Astrocyte (in vitro differentiated cells and primary cell): Measurements from ENCODE around the gene PRKCH. TPM values are rescaled to one million over a fixed set of nuclear protein-coding genes. Genes with fewer than 3 reads are reported as not detected.

Source experiments
- DNase-seq: peaks from one replicate; pipeline ENCODE4 v3.0.0-alpha.2; 2010; ENCODE audit warnings: low read depth
- FAIRE-seq: peaks from 2 replicates; lab custom pipeline; 2011; peaks lifted over from hg19 to GRCh38; lab: Jason Lieb, UNC
- H2AFZ ChIP-seq: 2 replicates; pipeline ENCODE4 v1.6.0; 2012; ENCODE audit warnings: low read depth, low read length, inconsistent platforms
- H3K27ac ChIP-seq: 2 replicates; pipeline ENCODE4 v1.5.1; 2011; ENCODE audit warnings: low read depth, low read length, inconsistent platforms
- H3K27me3 ChIP-seq: 2 replicates; pipeline ENCODE4 v1.6.0; 2011; ENCODE audit warnings: low read length, inconsistent platforms; ENCODE audit not compliant: insufficient read depth
- H3K36me3 ChIP-seq: 2 replicates; pipeline ENCODE4 v1.5.1; 2011; ENCODE audit warnings: low read length, inconsistent platforms; ENCODE audit not compliant: insufficient read depth
- H3K4me1 ChIP-seq: 2 replicates; pipeline ENCODE4 v1.5.1; 2011; ENCODE audit warnings: low read length, inconsistent platforms; ENCODE audit not compliant: insufficient read depth
- H3K4me2 ChIP-seq: 2 replicates; pipeline ENCODE4 v1.6.0; 2012; ENCODE audit warnings: low read length, inconsistent platforms
- H3K4me3 ChIP-seq: 2 replicates; pipeline ENCODE4 v1.5.1; 2011; ENCODE audit warnings: low read depth, mild to moderate bottlenecking, low read length, inconsistent platforms; ENCODE audit not compliant: insufficient read depth
- H3K79me2 ChIP-seq: 2 replicates; pipeline ENCODE4 v1.6.0; 2012; ENCODE audit warnings: mild to moderate bottlenecking, low read length, inconsistent platforms; ENCODE audit not compliant: insufficient read depth
- H3K9ac ChIP-seq: 2 replicates; pipeline ENCODE4 v1.6.0; 2012; ENCODE audit warnings: mild to moderate bottlenecking, low read length, inconsistent platforms
- H3K9me3 ChIP-seq: 2 replicates; pipeline ENCODE4 v1.5.1; 2012; ENCODE audit warnings: low read depth, mild to moderate bottlenecking, low read length, inconsistent platforms; ENCODE audit not compliant: insufficient read depth
- H4K20me1 ChIP-seq: 2 replicates; pipeline ENCODE4 v1.6.0; 2012; ENCODE audit warnings: low read length, inconsistent platforms; ENCODE audit not compliant: insufficient read depth
- H3K27ac Mint-ChIP-seq: one replicate; pipeline ENCODE4 v1.8.0; 2021; ENCODE audit warnings: mild to moderate bottlenecking, mixed read lengths; ENCODE audit not compliant: unreplicated experiment
- H3K27me3 Mint-ChIP-seq: one replicate; pipeline ENCODE4 v1.8.0; 2021; ENCODE audit warnings: low read depth, mixed read lengths; ENCODE audit not compliant: unreplicated experiment
- H3K36me3 Mint-ChIP-seq: one replicate; pipeline ENCODE4 v1.8.0; 2021; ENCODE audit warnings: low read depth, mixed read lengths; ENCODE audit not compliant: unreplicated experiment
- H3K4me1 Mint-ChIP-seq: one replicate; pipeline ENCODE4 v1.8.0; 2021; ENCODE audit warnings: low read depth, mixed read lengths; ENCODE audit not compliant: unreplicated experiment
- H3K4me3 Mint-ChIP-seq: one replicate; pipeline ENCODE4 v1.8.0; 2021; ENCODE audit warnings: mild to moderate bottlenecking, moderate library complexity, mixed read lengths; ENCODE audit not compliant: unreplicated experiment
- H3K9me3 Mint-ChIP-seq: one replicate; pipeline ENCODE4 v1.8.0; 2021; ENCODE audit warnings: mild to moderate bottlenecking, mixed read lengths; ENCODE audit not compliant: unreplicated experiment
- EZH2 ChIP-seq: IDR thresholded peaks from 2 replicates; pipeline ENCODE4 v1.6.1; 2012; ENCODE audit warnings: mild to moderate bottlenecking, low read length, inconsistent platforms; ENCODE audit not compliant: insufficient read depth
- total RNA-seq: library from RNA; stranded (reverse); gene quantifications from 2 replicates; pipeline ENCODE4 v1.2.1, GENCODE V29; 2021
- TF ChIP-seq, protein P1 (sequence below): IDR thresholded peaks from 2 replicates; pipeline ENCODE4 v1.5.1; 2011; ENCODE audit warnings: low read depth, mild to moderate bottlenecking, inconsistent platforms, low read length, moderate library complexity; ENCODE audit not compliant: insufficient read depth

PRKCH gene
- total RNA-seq, 1 donor from 2014 or later = 6.0 TPM

DNA sequence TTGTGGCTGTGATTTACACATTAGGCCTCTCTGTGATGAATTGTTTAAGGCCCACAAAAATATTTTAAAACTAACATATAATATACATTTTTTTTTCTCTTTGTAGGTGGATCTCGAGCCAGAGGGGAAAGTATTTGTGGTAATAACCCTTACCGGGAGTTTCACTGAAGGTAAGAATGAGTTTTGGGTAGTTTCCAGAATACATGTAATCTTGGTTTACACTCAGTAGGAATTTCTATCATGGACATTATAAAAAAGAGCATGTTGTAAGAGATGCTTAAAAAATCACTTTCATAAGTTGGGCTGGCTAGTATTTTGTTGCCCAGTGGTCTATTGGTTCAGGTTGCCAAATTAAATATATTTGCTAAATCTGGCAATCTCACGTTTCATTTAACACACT, 69.7 kb downstream of the PRKCH start:
- Histone ChIP-seq H3K27ac (no peak overlapping the region), H3K4me2 (no peak overlapping the region), H3K9ac (no peak overlapping the region), H3K4me3 (no peak overlapping the region), H3K79me2 (no peaks in the 10 kb centered on the region), H2AFZ (no peak overlapping the region), H4K20me1 (no peaks in the 10 kb centered on the region), H3K9me3 (no peaks in the 10 kb centered on the region), H3K36me3 (no peaks in the 10 kb centered on the region), H3K4me1 (no peaks in the 10 kb centered on the region), H3K27me3 (no peaks in the 10 kb centered on the region)
- H3K4me1 Mint-ChIP-seq = peaks cover 8% of the 10 kb centered on the region
- no peak overlapping the region for H3K4me3 Mint-ChIP-seq
- H3K9me3 Mint-ChIP-seq = no peaks in the 10 kb centered on the region
- DNase-seq (no peak), FAIRE-seq (no peak)
- H3K27me3 Mint-ChIP-seq = no peaks in the 10 kb centered on the region
- no peak overlapping the region for H3K27ac Mint-ChIP-seq
- TF ChIP-seq, protein P1, sequence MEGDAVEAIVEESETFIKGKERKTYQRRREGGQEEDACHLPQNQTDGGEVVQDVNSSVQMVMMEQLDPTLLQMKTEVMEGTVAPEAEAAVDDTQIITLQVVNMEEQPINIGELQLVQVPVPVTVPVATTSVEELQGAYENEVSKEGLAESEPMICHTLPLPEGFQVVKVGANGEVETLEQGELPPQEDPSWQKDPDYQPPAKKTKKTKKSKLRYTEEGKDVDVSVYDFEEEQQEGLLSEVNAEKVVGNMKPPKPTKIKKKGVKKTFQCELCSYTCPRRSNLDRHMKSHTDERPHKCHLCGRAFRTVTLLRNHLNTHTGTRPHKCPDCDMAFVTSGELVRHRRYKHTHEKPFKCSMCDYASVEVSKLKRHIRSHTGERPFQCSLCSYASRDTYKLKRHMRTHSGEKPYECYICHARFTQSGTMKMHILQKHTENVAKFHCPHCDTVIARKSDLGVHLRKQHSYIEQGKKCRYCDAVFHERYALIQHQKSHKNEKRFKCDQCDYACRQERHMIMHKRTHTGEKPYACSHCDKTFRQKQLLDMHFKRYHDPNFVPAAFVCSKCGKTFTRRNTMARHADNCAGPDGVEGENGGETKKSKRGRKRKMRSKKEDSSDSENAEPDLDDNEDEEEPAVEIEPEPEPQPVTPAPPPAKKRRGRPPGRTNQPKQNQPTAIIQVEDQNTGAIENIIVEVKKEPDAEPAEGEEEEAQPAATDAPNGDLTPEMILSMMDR = no peak
- TF ChIP-seq EZH2 = no peak
- H3K36me3 Mint-ChIP-seq = no peaks in the 10 kb centered on the region

DNA sequence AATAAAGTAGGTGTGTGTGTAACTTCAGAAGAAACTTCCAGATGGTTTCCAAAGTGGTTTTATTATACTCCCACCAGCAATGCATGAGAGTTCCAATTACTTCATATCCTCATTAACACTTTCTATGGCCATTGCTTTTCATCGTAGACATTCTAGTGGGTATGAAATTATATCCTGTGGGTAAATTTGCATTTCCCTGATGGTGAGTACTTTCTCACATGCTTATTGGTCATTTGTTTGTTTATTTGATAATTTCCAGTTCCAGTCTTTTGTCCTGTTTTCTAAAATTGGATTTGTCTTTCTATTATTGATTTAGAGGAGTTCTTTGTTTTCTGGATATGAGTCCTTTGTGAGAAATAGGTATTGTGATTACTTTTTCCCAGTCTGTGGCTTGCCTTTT, 70.9 kb downstream of the PRKCH start:
- no peaks in the 10 kb centered on the region for H3K9me3 ChIP-seq
- no peaks in the 10 kb centered on the region for H3K4me1 ChIP-seq
- no peak overlapping the region for H3K9ac ChIP-seq
- Mint-ChIP-seq H3K4me1 (peaks cover 8% of the 10 kb centered on the region), H3K27ac (no peak overlapping the region), H3K36me3 (no peaks in the 10 kb centered on the region), H3K27me3 (peaks cover 5% of the 10 kb centered on the region), H3K9me3 (no peaks in the 10 kb centered on the region), H3K4me3 (no peak overlapping the region)
- no peaks in the 10 kb centered on the region for H3K36me3 ChIP-seq
- no peak overlapping the region for H2AFZ ChIP-seq
- no peak for FAIRE-seq
- no peak overlapping the region for H3K4me2 ChIP-seq
- no peak for TF ChIP-seq EZH2
- TF ChIP-seq, protein P1 = no peak
- no peaks in the 10 kb centered on the region for H4K20me1 ChIP-seq
- no peak overlapping the region for H3K4me3 ChIP-seq
- no peaks in the 10 kb centered on the region for H3K27me3 ChIP-seq
- H3K79me2 ChIP-seq = no peaks in the 10 kb centered on the region
- H3K27ac ChIP-seq = no peak overlapping the region
- DNase-seq = no peak

- FAIRE-seq = no peak
- no peaks in the 10 kb centered on the region for H3K9me3 ChIP-seq
These were observed 73.2 kb downstream of the PRKCH start for GRCh38 chr14:61394542-61394941.

More at GRCh38 chr14:61394542-61394941, 73.2 kb downstream of the PRKCH start:
- Histone ChIP-seq H3K79me2 (no peaks in the 10 kb centered on the region), H3K27me3 (peaks cover 5% of the 10 kb centered on the region), H3K9ac (no peak overlapping the region), H3K27ac (no peak overlapping the region), H3K4me1 (no peaks in the 10 kb centered on the region), H3K36me3 (no peaks in the 10 kb centered on the region), H3K4me3 (no peak overlapping the region), H4K20me1 (no peaks in the 10 kb centered on the region), H2AFZ (no peak overlapping the region), H3K4me2 (no peak overlapping the region)
- TF ChIP-seq, protein P1 = no peak
- no peak for TF ChIP-seq EZH2
- Mint-ChIP-seq H3K9me3 (no peaks in the 10 kb centered on the region), H3K27me3 (peaks cover 5% of the 10 kb centered on the region), H3K27ac (no peak overlapping the region), H3K4me3 (no peak overlapping the region), H3K4me1 (no peaks in the 10 kb centered on the region), H3K36me3 (no peaks in the 10 kb centered on the region)
- no peak for DNase-seq
